ENCODE data around the gene UBE2H. TPM values are rescaled to one million over a fixed set of nuclear protein-coding genes. Genes with fewer than 3 reads are reported as not detected.
"Not testable (repeated sequence)": the region's sequence is repeated elsewhere in the genome, so short reads cannot be mapped to it uniquely, and the experiment has no call there.

UBE2H gene
- total RNA-seq, 1 donor from 2014 or later: 99.1 TPM

DNA sequence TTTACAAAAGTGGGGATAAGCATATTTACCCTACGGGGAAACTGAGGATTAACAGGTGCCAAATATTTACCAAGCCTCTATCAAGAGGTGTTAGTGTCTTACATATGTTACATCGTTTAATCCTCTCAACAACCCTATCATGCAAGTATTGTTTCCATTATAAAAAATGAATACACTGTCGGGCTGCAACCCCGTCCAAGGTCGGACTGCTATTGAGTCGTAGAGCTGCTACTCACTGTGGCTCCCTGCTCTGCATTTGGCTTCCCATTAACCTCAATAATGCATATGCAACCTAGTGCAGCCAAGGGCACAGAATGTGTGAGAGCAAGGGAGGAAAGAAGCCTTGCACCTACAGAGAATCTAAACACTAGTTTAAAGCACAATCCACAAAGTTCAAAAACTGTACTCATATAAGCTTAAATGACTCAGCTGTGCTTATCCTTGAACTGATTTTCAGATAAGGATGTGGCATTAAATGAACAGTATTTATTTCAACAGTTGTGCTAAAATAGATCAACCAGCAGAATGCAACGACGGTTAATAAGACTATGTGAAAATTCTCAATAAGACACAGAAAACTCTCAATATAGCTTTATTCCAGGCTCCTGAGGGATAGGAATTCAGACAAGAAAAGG lies 49.9 kb downstream of the UBE2H start:
- TF ChIP-seq, protein P1, sequence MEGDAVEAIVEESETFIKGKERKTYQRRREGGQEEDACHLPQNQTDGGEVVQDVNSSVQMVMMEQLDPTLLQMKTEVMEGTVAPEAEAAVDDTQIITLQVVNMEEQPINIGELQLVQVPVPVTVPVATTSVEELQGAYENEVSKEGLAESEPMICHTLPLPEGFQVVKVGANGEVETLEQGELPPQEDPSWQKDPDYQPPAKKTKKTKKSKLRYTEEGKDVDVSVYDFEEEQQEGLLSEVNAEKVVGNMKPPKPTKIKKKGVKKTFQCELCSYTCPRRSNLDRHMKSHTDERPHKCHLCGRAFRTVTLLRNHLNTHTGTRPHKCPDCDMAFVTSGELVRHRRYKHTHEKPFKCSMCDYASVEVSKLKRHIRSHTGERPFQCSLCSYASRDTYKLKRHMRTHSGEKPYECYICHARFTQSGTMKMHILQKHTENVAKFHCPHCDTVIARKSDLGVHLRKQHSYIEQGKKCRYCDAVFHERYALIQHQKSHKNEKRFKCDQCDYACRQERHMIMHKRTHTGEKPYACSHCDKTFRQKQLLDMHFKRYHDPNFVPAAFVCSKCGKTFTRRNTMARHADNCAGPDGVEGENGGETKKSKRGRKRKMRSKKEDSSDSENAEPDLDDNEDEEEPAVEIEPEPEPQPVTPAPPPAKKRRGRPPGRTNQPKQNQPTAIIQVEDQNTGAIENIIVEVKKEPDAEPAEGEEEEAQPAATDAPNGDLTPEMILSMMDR (IDR thresholded peaks at IDR 0.05; ENCODE audit: unreplicated experiment): no peak
- H3K36me3 Mint-ChIP-seq (ENCODE audit: insufficient read depth): peaks cover 29% of the 10 kb centered on the region
- no peak for DNase-seq (ENCODE audit: low spot score, unreplicated experiment)
- H3K9me3 Mint-ChIP-seq (ENCODE audit: low read depth): no peaks in the 10 kb centered on the region
- no peak overlapping the region for H3K4me3 Mint-ChIP-seq (ENCODE audit: low read depth)
- no peak overlapping the region for H3K27ac Mint-ChIP-seq
- H3K27me3 Mint-ChIP-seq: no peaks in the 10 kb centered on the region
- peaks cover 20% of the 10 kb centered on the region for H3K4me1 Mint-ChIP-seq (ENCODE audit: low read depth)

DNA sequence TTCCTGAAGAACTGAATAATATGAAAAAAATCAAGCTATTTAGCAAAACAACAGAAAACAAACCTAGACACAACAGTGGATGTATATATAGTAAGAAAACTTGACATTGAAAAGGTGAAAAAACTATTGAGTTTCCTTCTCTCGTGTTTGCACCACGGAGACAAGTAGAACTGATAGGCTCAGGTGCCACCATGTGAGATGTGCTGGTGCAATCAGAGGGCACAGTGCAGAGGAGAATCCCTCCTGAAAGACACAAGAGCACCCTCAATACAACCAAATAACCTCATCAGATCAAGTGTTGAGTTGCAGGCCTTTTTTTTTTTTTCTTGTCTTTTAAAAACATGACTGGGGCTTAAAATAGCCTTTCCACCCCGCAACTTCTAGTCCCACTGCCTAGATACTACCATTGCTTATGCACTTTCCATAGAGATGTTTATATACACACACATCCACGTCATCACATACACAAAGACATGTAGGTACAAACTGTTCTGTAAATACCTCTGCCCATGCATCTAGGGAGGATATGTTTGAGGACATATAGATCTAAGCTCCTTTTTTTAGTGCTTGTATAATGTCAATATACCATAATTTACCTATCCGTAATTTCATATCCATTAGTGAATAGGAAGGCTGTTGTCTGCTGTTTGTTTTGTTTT lies 54.1 kb downstream of the UBE2H start:
- H3K27me3 Mint-ChIP-seq: no peaks in the 10 kb centered on the region
- H3K27ac Mint-ChIP-seq: no peak overlapping the region
- TF ChIP-seq, protein P1 (IDR thresholded peaks at IDR 0.05; ENCODE audit: unreplicated experiment): no peak
- DNase-seq (ENCODE audit: low spot score, unreplicated experiment): no peak
- peaks cover 16% of the 10 kb centered on the region for H3K36me3 Mint-ChIP-seq (ENCODE audit: insufficient read depth)
- no peaks in the 10 kb centered on the region for H3K9me3 Mint-ChIP-seq (ENCODE audit: low read depth)
- H3K4me1 Mint-ChIP-seq (ENCODE audit: low read depth): peaks cover 19% of the 10 kb centered on the region
- no peak overlapping the region for H3K4me3 Mint-ChIP-seq (ENCODE audit: low read depth)

DNA sequence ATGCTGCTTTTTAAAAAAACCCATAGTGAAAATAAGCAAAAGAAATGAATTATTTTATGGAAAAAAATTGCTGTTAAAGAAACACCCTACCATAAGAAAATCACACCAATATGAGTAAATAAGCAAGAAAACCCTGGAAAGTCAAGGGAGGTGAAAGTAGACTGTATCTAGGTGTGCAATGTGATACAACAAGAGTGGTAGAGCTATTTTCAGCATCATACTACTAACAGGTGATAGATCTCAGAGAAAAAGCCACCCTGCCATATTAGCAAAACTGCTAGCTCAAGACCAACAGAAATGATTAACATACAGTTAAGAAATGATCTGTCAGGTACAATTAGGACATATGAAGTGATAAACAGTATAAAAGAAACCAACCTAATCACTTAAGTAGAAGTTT lies 54.8 kb downstream of the UBE2H start:
- Mint-ChIP-seq H3K9me3 (ENCODE audit: low read depth) (no peaks in the 10 kb centered on the region), H3K27ac (no peak overlapping the region), H3K36me3 (ENCODE audit: insufficient read depth) (peaks cover 16% of the 10 kb centered on the region), H3K4me1 (ENCODE audit: low read depth) (peaks cover 21% of the 10 kb centered on the region), H3K4me3 (ENCODE audit: low read depth) (no peak overlapping the region), H3K27me3 (no peaks in the 10 kb centered on the region)
- DNase-seq (ENCODE audit: low spot score, unreplicated experiment): no peak
- TF ChIP-seq, protein P1 (IDR thresholded peaks at IDR 0.05; ENCODE audit: unreplicated experiment): no peak

DNA sequence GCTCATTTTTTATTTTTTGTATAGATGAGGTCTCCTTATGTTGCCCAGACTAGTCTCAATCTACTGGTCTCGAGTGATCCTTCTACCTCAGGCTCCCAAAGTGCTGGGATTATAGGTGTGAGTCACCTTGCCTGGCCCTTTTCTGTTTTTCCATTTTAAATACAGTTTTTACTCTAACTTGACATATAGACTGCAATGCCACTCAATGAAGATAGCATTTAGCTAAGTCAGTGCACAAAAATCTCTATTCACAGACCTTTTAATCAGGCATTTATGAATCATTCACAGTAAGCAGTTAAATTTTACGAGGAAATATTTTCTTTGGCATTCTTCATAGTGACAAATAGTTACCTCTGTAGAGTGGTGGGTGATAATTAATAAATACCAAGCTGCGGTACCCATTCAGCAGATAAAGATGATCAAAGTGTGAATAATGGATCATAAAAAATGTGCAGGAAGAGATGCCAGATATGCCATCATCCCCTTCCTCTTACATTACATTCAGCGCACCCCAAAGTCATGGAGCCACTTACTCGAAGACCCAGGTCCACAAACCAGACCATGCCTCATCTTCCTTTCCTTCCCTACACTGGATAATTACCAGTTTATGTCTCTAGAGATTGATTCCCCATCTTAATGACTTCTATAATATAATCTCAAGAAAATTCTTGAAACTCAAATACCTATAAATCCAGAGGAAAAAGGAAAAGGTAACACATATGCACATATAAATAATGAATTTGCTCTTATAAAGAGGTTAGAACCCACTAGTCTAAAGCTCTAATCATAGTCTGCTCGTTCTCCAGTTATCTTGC lies 56.0 kb downstream of the UBE2H start:
- no peak for DNase-seq (ENCODE audit: low spot score, unreplicated experiment)
- peaks cover 21% of the 10 kb centered on the region for H3K4me1 Mint-ChIP-seq (ENCODE audit: low read depth)
- TF ChIP-seq, protein P1 (IDR thresholded peaks at IDR 0.05; ENCODE audit: unreplicated experiment): no peak
- H3K9me3 Mint-ChIP-seq (ENCODE audit: low read depth): no peaks in the 10 kb centered on the region
- no peaks in the 10 kb centered on the region for H3K27me3 Mint-ChIP-seq
- H3K4me3 Mint-ChIP-seq (ENCODE audit: low read depth): no peak overlapping the region
- peaks cover 16% of the 10 kb centered on the region for H3K36me3 Mint-ChIP-seq (ENCODE audit: insufficient read depth)
- no peak overlapping the region for H3K27ac Mint-ChIP-seq

DNA sequence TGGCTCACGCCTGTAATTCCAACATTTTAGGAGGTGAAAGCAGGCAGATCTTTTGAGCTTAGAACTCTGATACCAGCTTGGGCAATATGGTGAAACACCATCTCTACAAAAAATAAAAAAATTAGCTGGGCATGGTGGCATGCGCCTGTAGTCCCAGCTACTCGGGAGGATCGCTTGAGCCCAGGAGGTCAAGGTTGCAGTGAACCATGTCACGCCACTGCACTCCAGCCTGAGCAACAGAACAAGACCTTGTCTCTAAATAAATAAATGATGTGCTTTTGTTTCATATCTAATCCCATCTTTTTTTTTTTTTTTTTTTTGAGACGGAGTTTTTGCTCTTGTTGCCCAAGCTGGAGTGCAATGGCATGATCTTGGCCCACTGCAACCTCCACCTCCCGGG lies 58.6 kb downstream of the UBE2H start:
- Mint-ChIP-seq H3K4me1 (ENCODE audit: low read depth) (peaks cover 22% of the 10 kb centered on the region), H3K36me3 (ENCODE audit: insufficient read depth) (peaks cover 12% of the 10 kb centered on the region)
- DNase-seq (ENCODE audit: low spot score, unreplicated experiment); H3K27me3 Mint-ChIP-seq; H3K9me3 Mint-ChIP-seq (ENCODE audit: low read depth); H3K27ac Mint-ChIP-seq; H3K4me3 Mint-ChIP-seq (ENCODE audit: low read depth): not testable (repeated sequence)

Data from progenitor cell of endocrine pancreas (in vitro differentiated cells).